Activated CD4-positive, alpha-beta T cell treated with anti-CD3 and anti-CD28 coated beads, Interleukin-2, amount 10 ng/mL, durations not matched to agents 24 days and 14 days (primary cell): ENCODE results near the gene TNFRSF21. TPM values are rescaled to one million over a fixed set of nuclear protein-coding genes. Genes with fewer than 3 reads are reported as not detected.
"Not testable (repeated sequence)": the region's sequence is repeated elsewhere in the genome, so short reads cannot be mapped to it uniquely, and the experiment has no call there.

Experiments
- DNase-seq: peaks from one replicate; pipeline ENCODE4 v3.0.0; 2022
- H3K27ac Mint-ChIP-seq: one replicate; pipeline ENCODE4 v1.8.0; 2022; ENCODE audit warnings: mild to moderate bottlenecking, mixed read lengths
- H3K27me3 Mint-ChIP-seq: one replicate; pipeline ENCODE4 v1.8.0; 2022; ENCODE audit warnings: mixed read lengths
- H3K36me3 Mint-ChIP-seq: one replicate; pipeline ENCODE4 v1.8.0; 2022; ENCODE audit warnings: low read depth, mild to moderate bottlenecking, mixed read lengths
- H3K4me1 Mint-ChIP-seq: one replicate; pipeline ENCODE4 v1.8.0; 2021; ENCODE audit warnings: mixed read lengths
- H3K4me3 Mint-ChIP-seq: one replicate; pipeline ENCODE4 v1.8.0; 2022; ENCODE audit warnings: mild to moderate bottlenecking, moderate library complexity, mixed read lengths
- H3K9me3 Mint-ChIP-seq: one replicate; pipeline ENCODE4 v1.8.0; 2021; ENCODE audit warnings: mixed read lengths
- intact Hi-C: fragments of 100-400 bp; cut with micrococcal nuclease; formaldehyde crosslinking; loops from one replicate; pipeline ENCODE4 v1.15.1; 2023
- total RNA-seq: library from RNA; stranded (reverse); gene quantifications from 2 replicates; pipeline ENCODE4 v1.2.3, GENCODE V29; 2022

TNFRSF21 gene
- total RNA-seq, 1 donor from 2014 or later = 3.8 TPM

DNA sequence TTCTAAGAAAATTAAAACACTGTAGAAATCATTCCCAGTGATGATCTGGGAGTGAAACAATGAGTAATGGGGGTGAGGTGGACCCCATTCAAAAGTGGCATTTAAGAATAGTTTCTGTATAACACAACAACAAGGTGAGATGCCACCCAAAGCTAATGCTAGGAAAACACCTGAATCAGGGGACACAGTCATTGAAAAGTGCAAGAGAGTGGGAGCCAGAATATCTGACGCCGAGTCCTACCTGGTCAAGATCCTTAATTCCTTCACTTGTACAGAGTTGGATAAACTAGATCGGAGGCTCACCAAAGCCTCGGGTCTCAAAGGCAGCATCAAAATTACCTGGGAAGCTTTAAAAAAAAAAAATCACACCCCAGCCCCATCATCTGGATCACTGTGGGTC is 17.7 kb downstream of the TNFRSF21 start:
- Mint-ChIP-seq H3K4me3 (no peak overlapping the region), H3K27me3 (no peaks in the 10 kb centered on the region), H3K36me3 (no peaks in the 10 kb centered on the region), H3K9me3 (peaks cover 9% of the 10 kb centered on the region), H3K4me1 (no peaks in the 10 kb centered on the region), H3K27ac (no peak overlapping the region)
- intact Hi-C loops = no loop called here
- DNase-seq = no peak

DNA sequence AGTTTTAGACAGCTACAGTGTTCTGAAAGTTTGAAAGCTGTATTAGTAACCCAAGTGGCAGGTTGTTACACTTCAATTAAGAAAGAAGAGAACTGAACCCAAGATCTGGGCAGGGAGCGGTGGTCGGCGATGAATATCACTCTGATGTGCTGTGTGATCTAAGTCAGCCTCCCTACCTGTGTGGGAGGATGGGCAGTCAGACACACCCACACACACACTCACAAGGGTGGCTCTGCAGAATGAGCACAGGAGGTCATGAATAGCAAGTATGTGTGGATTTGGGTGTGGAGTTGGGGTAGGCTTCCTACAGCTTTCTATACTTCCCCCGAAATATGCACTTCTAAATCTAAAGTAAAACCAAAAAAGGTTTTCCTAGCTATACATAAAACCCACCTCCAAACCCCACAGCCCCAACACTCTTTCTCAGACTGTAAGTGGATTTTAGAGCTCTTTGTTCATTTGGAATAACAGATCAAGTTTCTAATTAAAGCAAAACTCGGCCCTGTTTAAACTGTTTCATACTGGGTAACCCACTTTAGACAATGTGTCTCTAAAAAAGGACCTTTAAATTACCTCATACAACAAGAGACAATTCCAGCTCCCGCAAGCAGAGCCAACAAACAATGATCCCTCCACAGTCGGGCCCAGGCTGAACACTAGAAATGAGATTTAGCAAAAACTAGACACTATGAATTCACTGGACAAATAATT is 19.4 kb downstream of the TNFRSF21 start:
- H3K4me3 Mint-ChIP-seq = no peak overlapping the region
- no peaks in the 10 kb centered on the region for H3K4me1 Mint-ChIP-seq
- no peaks in the 10 kb centered on the region for H3K27me3 Mint-ChIP-seq
- DNase-seq = no peak
- intact Hi-C loops = no loop called here
- no peaks in the 10 kb centered on the region for H3K36me3 Mint-ChIP-seq
- H3K27ac Mint-ChIP-seq = no peak overlapping the region
- H3K9me3 Mint-ChIP-seq = peaks cover 12% of the 10 kb centered on the region

DNA sequence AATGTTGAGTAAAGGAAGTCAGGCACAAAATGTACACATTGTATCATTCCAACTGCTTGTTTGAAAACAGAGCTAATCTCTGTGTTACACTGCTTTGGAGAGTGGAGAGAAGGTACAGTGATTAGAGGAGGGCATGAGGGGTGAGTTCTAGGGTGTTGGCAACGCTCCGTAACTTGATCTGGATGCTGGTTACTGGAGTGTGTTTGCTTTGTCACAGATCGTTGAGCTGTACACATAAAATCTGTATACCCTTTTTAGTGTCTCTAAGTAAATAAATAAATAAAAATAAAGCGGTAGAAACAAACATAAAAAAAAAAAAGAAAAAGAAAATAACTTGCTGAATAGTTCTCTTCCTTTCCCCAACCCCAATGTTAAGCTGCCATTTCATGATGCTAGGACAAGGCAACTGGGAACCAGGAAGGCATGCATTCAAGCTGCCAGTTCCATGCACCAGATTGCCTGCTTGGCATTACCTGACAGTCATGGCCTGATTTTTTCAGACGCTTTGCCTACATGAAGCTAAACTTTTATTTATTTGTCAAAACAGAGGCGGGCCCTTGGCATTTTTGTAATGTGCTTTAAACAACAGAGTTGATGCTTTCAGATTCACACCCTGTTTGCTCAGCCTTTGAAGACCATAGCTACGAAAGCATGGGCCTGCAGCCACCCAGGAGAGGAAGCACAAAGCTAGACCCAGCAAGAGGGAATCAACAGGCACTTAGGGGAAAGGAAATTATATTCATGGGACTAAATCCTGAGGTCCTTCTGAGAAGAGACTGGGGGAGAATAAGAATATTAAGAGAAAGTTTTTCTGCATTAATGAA is 21.2 kb downstream of the TNFRSF21 start:
- Mint-ChIP-seq H3K27ac (no peak overlapping the region), H3K9me3 (peaks cover 12% of the 10 kb centered on the region), H3K4me1 (no peaks in the 10 kb centered on the region), H3K4me3 (no peak overlapping the region), H3K36me3 (no peaks in the 10 kb centered on the region), H3K27me3 (no peaks in the 10 kb centered on the region)
- no peak for DNase-seq
- intact Hi-C loops = no loop called here

DNA sequence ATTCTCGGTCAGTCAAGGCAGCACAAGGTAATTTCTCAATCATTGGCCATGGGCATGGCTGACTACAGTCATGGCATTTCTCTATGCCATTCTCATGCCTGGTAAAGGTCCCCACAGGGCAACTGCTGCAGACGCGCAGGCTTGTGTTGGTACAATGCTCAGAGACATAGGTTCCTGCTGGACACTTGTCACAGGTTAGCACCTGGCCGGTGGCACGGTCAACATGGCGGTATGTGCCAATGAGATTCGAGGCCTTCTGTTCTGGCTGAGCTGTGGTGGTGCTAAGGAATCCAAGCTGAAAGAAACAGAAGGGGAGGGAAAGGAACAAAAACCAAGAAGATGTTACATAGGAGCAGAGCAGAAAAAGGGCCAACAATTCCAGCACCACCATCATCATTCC is 23.4 kb downstream of the TNFRSF21 start:
- DNase-seq = no peak
- Mint-ChIP-seq H3K27me3 (no peaks in the 10 kb centered on the region), H3K36me3 (no peaks in the 10 kb centered on the region), H3K4me1 (no peaks in the 10 kb centered on the region), H3K9me3 (peaks cover 12% of the 10 kb centered on the region), H3K27ac (no peak overlapping the region), H3K4me3 (no peak overlapping the region)
- intact Hi-C loops = no loop called here

DNA sequence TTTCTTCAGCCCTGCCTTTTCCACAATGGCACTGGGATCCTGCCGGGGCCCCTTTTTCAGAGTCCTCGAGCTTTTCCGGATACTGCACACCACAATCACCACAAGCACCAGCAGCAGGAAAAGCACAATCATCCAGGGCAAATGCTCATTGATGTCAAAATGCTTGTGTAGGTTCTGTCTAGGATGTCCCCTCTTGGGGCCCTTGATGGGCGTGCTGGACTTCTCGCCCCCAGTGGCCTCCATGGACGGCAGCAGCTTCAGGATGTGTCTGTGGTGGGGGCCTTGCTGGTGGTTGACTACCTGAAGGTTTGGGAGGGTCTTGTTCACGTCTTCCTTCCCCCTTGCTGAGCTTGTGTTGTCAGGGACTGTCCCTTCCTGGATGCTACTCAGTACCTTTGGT is 25.7 kb downstream of the TNFRSF21 start:
- H3K27ac Mint-ChIP-seq = no peak overlapping the region

DNA sequence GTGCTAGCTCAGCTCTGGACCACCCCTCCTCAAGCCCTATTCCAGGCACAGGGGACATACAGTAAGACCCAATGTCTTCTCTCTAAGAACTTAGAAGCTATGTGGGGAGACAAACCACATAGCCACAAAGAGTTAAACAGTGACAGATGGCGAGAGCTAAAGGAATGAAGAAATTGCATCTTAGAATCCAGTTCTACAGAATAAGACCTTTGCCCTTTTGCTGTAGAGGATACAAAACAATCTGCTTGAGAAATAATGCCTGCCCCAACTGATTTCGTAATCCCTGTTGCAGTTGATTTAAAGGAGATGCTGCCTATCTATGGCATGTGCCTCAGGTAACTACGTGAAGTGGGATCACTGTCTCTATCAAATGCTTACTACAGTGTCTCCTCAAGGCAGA is 31.2 kb downstream of the TNFRSF21 start:
- Mint-ChIP-seq H3K4me1 (no peaks in the 10 kb centered on the region), H3K9me3 (no peaks in the 10 kb centered on the region), H3K27me3 (no peaks in the 10 kb centered on the region), H3K27ac (no peak overlapping the region), H3K4me3 (no peak overlapping the region), H3K36me3 (no peaks in the 10 kb centered on the region)
- intact Hi-C loops = no loop called here
- DNase-seq = no peak

More for the DNA sequence above, 25.7 kb downstream of the TNFRSF21 start:
- Mint-ChIP-seq H3K4me1 (no peaks in the 10 kb centered on the region), H3K4me3 (no peak overlapping the region), H3K27me3 (no peaks in the 10 kb centered on the region), H3K9me3 (peaks cover 3% of the 10 kb centered on the region), H3K36me3 (no peaks in the 10 kb centered on the region)
- DNase-seq = no peak
- intact Hi-C loops = no loop called here

DNA sequence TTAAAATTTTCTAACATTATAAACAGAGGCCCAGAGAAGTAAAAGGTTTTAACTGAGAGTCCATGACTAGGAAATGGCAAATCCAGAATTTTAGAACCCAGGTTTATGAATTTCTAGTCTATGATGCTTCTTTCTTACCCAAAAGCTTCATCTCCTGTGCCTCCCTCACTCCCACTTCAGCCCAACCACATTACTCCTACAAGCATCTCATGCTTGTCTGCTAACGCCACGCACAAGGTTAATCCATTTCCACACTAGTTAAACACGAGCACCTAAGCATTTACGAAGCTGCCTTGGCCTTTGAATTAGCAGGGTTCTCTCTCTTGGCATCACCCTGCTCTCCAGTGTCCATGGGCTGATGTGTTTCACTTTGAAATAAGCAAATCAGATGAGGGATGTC is 32.0 kb downstream of the TNFRSF21 start:
- intact Hi-C loops = no loop called here
- no peaks in the 10 kb centered on the region for H3K27me3 Mint-ChIP-seq
- H3K4me1 Mint-ChIP-seq = no peaks in the 10 kb centered on the region
- no peak overlapping the region for H3K27ac Mint-ChIP-seq
- no peak overlapping the region for H3K4me3 Mint-ChIP-seq
- no peaks in the 10 kb centered on the region for H3K36me3 Mint-ChIP-seq
- DNase-seq = no peak
- H3K9me3 Mint-ChIP-seq = no peaks in the 10 kb centered on the region

DNA sequence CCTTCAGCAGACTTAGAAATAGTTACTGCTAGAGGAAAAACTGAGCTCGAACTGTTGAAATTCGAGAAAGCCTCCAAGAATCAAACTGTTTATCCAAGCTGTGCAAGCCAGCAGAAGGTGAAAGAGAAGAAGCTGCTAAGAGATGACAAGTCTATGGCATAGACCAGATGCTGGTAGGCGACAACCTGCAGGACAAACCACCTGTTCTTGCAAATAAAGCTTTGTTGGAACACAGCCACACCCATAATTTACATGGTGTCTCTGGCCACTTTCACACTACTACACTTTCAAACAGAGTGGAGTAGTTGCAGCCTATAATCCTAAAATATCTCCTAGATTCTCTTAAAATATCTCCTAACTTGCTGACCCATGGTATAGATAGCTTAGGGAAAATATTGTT is 33.3 kb downstream of the TNFRSF21 start:
- Mint-ChIP-seq H3K27me3 (no peaks in the 10 kb centered on the region), H3K4me1 (no peaks in the 10 kb centered on the region), H3K27ac (no peak overlapping the region), H3K36me3 (no peaks in the 10 kb centered on the region), H3K4me3 (no peak overlapping the region), H3K9me3 (no peaks in the 10 kb centered on the region)
- intact Hi-C loops = no loop called here
- no peak for DNase-seq

DNA sequence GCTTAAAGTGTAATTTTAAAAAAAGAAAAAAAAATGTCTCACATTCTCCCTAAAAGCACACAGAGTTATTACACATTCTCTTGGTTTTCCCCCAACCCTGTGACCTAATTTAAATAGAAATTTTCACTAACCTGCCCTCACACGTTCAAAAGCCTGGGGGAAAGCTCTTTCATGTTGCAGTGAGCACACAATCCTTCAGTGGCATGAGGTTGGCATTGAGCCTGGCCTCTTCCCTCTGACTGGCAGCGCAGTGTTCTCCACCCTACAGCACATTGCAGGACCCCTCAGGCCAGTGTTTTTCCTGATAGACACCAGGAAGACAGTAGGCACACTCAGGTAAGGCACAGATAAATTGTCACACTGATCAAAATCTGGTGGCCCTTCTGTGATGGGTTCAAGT is 34.1 kb downstream of the TNFRSF21 start:
- no peaks in the 10 kb centered on the region for H3K27me3 Mint-ChIP-seq
- intact Hi-C loops = no loop called here
- no peaks in the 10 kb centered on the region for H3K36me3 Mint-ChIP-seq
- no peaks in the 10 kb centered on the region for H3K9me3 Mint-ChIP-seq
- H3K27ac Mint-ChIP-seq = no peak overlapping the region
- no peak for DNase-seq
- no peak overlapping the region for H3K4me3 Mint-ChIP-seq
- no peaks in the 10 kb centered on the region for H3K4me1 Mint-ChIP-seq

DNA sequence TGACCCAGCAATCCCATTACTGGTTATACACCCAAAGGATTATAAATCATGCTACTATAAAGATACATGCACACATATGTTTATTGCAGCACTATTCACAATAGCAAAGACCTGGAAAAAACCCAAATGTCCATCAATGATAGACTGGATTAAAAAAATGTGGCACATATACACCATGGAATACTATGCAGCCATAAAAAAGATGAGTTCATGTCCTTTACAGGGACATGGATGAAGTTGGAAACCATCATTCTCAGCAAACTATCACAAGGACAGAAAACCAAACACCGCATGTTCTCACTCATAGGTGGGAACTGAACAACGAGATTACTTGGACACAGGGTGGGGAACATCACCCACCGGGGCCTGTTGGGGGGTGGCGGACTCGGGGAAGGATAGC is 34.6 kb downstream of the TNFRSF21 start:
- H3K9me3 Mint-ChIP-seq, H3K27me3 Mint-ChIP-seq, DNase-seq, H3K4me1 Mint-ChIP-seq, H3K27ac Mint-ChIP-seq, H3K4me3 Mint-ChIP-seq, intact Hi-C loops, H3K36me3 Mint-ChIP-seq: not testable (repeated sequence)

DNA sequence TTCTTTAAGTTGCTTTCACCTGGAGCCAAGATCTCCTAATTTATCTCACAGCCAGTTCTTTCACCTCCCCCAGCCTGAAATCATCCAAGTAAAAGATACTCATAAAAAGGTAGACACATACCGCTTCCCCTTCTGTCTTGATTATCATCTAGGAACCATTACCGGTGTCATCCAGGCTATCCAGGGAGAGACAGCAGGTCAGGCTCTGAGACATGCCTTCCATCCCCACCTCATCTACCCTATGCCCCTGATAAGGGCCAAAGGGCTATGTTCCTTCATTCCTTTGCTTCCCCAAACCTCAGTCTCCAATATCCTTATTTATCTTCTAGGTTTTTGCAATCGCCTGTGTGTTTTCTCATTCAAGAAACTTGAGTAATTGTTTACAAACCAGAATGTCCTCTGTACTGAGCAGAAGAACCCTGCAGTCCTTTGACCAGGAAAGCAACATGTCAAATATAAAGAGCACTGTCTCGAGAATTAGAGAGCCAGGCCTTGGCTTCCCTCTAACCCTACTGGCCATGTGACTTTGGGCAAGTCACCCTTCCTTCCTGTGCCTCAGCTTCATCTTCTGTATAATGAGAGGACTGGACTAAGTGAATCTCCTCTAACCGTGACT is 41.0 kb downstream of the TNFRSF21 start:
- no peak for DNase-seq
- no peak overlapping the region for H3K4me3 Mint-ChIP-seq
- no peaks in the 10 kb centered on the region for H3K36me3 Mint-ChIP-seq
- intact Hi-C loops = no loop called here
- H3K4me1 Mint-ChIP-seq = no peaks in the 10 kb centered on the region
- H3K27ac Mint-ChIP-seq = no peak overlapping the region
- H3K9me3 Mint-ChIP-seq = no peaks in the 10 kb centered on the region
- H3K27me3 Mint-ChIP-seq = no peaks in the 10 kb centered on the region

DNA sequence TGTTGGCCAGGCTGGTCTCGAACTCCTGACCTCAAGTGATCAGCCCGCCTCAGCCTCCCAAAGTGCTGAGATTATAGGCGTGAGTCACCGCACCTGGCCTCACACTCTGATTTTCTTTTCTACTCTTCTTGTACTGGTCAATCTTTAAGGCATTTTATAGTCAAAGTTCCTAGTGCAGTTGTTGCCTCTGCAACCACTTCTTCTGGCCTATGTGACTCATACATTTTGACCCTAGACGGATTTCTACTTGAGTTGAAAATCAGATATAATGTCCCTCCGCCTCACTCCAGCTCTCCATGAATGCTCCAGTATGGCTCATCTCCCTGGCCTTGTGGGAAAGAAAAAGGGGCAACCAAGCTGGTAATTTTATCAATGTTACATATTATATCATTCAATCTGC is 42.4 kb downstream of the TNFRSF21 start:
- no peak for DNase-seq
- Mint-ChIP-seq H3K36me3 (no peaks in the 10 kb centered on the region), H3K27me3 (no peaks in the 10 kb centered on the region), H3K4me1 (no peaks in the 10 kb centered on the region), H3K27ac (no peak overlapping the region), H3K4me3 (no peak overlapping the region), H3K9me3 (no peaks in the 10 kb centered on the region)
- intact Hi-C loops = no loop called here

DNA sequence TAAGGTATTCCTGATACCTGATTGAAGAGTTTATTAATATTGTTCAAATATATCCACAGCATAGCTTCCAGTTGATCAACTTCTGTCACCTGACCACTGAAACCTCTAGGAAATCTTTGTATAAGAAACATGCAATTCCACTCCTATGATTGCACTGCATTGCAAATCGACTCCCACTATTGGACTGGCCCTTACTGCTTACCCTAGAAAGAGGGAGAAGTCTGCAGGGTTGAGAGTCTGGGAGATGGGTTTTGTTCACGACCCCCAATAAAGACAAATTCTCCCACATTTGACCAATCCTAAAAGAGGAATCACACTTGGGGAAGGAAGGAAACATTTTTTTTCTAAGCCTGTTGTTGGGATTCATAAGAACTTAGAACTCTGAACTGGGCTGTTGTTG is 43.7 kb downstream of the TNFRSF21 start:
- H3K9me3 Mint-ChIP-seq = no peaks in the 10 kb centered on the region
- DNase-seq = no peak
- intact Hi-C loops = no loop called here
- H3K27me3 Mint-ChIP-seq = no peaks in the 10 kb centered on the region
- no peak overlapping the region for H3K27ac Mint-ChIP-seq
- no peaks in the 10 kb centered on the region for H3K36me3 Mint-ChIP-seq
- H3K4me1 Mint-ChIP-seq = no peaks in the 10 kb centered on the region
- H3K4me3 Mint-ChIP-seq = no peak overlapping the region

DNA sequence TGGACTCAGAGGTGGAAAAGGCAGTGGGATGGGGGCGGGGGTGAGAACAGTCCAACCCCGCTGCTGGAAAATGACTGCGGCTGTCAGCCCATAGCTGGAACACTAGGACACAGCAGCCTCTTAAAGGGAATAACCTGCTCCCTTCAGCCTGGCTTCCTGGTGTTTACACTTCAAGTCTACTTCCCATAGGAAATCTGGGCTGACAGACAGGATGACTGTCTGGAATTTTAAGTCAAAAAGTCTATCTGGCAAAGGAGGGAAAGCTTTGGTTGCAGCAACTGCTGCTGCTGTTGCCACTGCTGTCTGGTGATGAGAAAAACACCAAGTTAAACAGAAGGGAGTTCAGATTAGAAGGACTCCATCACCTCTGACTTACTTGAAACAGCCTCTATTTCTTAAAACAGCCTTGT is 44.9 kb downstream of the TNFRSF21 start:
- no peak overlapping the region for H3K4me3 Mint-ChIP-seq
- no peaks in the 10 kb centered on the region for H3K9me3 Mint-ChIP-seq
- no peaks in the 10 kb centered on the region for H3K36me3 Mint-ChIP-seq
- no peak overlapping the region for H3K27ac Mint-ChIP-seq
- H3K27me3 Mint-ChIP-seq = no peaks in the 10 kb centered on the region
- no peak for DNase-seq
- intact Hi-C loops = no loop called here
- no peaks in the 10 kb centered on the region for H3K4me1 Mint-ChIP-seq
